Panc1 (cell line): Measurements from ENCODE around the gene CD8B. TPM values are rescaled to one million over a fixed set of nuclear protein-coding genes. Genes with fewer than 3 reads are reported as not detected.

Experiments
- ATAC-seq: fragments of 200-7000 bp; cut with Tn5 transposase; 2 replicates; pipeline ENCODE4 v1.9.1; 2020; ENCODE audit warnings: mild to moderate bottlenecking, moderate library complexity
- BruUV-seq: library from RNA; stranded (reverse); fragments of 400-500 nt; replicated peaks from 2 replicates; lab custom pipeline; 2021; lab: Mats Ljungman, UMichigan
- CTCF ChIA-PET: fragments of 300-600 bp; sonication (Branson Sonifier 250); formaldehyde crosslinking; loops from one replicate; lab custom pipeline; 2022; ENCODE audit warnings: antibody characterized with exemption; lab: Charles Lee
- POLR2A ChIA-PET: fragments of 300-600 bp; sonication (Branson Sonifier 250); formaldehyde crosslinking; loops from one replicate; lab custom pipeline; 2022; ENCODE audit warnings: antibody characterized with exemption; lab: Charles Lee
- DNase-seq: peaks from one replicate; pipeline ENCODE4 v3.0.0-alpha.2; 2010; ENCODE audit warnings: low read depth, low spot score
- H3K27ac ChIP-seq: 2 replicates; pipeline ENCODE4 v1.5.1; 2011; ENCODE audit warnings: mild to moderate bottlenecking, low read length, inconsistent platforms
- H3K27me3 ChIP-seq: fragments of 200-500 bp; sonication (Bioruptor generic); 2 replicates; pipeline ENCODE4 v1.6.0; 2014; ENCODE audit warnings: low read length, inconsistent platforms; ENCODE audit not compliant: control insufficient read depth, insufficient read depth
- H3K36me3 ChIP-seq: fragments of 200-500 bp; sonication (Bioruptor generic); 2 replicates; pipeline ENCODE4 v1.5.1; 2014; ENCODE audit warnings: inconsistent platforms, mild to moderate bottlenecking, low read length, moderate library complexity; ENCODE audit not compliant: control insufficient read depth, insufficient read depth
- H3K4me1 ChIP-seq: 2 replicates; pipeline ENCODE4 v1.5.1; 2011; ENCODE audit warnings: inconsistent platforms, mild to moderate bottlenecking, low read length, moderate library complexity; ENCODE audit not compliant: control insufficient read depth, insufficient read depth
- H3K4me3 ChIP-seq, 2 experiments: 2 replicates each; pipeline ENCODE4 v1.5.1; 2011 to 2012; ENCODE audit warnings: low read depth in 2 of 2, low read length in 2 of 2, mild to moderate bottlenecking in 2 of 2, inconsistent platforms in 1 of 2, moderate library complexity in 1 of 2
- H3K9me3 ChIP-seq: fragments of 200-500 bp; sonication (Bioruptor generic); 2 replicates; pipeline ENCODE4 v1.5.1; 2014; ENCODE audit warnings: low read depth, mild to moderate bottlenecking, inconsistent platforms, low read length, moderate library complexity; ENCODE audit not compliant: control insufficient read depth, insufficient read depth
- CTCF ChIP-seq: fragments of 450-650 bp; IDR thresholded peaks from 2 replicates; pipeline ENCODE4 v1.5.1; 2017; ENCODE audit warnings: mild to moderate bottlenecking
- POLR2AphosphoS5 ChIP-seq: IDR thresholded peaks from 2 replicates; pipeline ENCODE4 v1.6.1; 2012; ENCODE audit warnings: mild to moderate bottlenecking, low read depth, low read length, moderate library complexity
- REST ChIP-seq, 2 experiments: IDR thresholded peaks; 2 replicates each; pipeline ENCODE4 v1.6.1; 2011 to 2012; ENCODE audit warnings: low read depth in 2 of 2, control low read depth in 1 of 2, low read length in 1 of 2, mild to moderate bottlenecking in 1 of 2, moderate library complexity in 1 of 2; ENCODE audit not compliant: insufficient read depth in 1 of 2
- SIN3A ChIP-seq: IDR thresholded peaks from 2 replicates; pipeline ENCODE4 v1.6.1; 2012; ENCODE audit warnings: low read depth, mild to moderate bottlenecking, low read length, moderate library complexity, borderline replicate concordance; ENCODE audit not compliant: insufficient read depth
- TCF7L2 ChIP-seq: IDR thresholded peaks from 2 replicates; pipeline ENCODE4 v1.6.1; 2011; ENCODE audit warnings: mild to moderate bottlenecking, low read depth, low read length, inconsistent platforms
- in situ Hi-C: cut with HindIII; loops from 2 replicates; pipeline ENCODE4 v1.10.0; 2016; ENCODE audit warnings: low sequenced_read_pairs, low pct_unique_long_range_greater_than_20kb
- intact Hi-C: fragments of 100-400 bp; cut with micrococcal nuclease; formaldehyde crosslinking; loops from one replicate; pipeline ENCODE4 v1.10.0; 2022; ENCODE audit not compliant: unreplicated experiment
- total RNA-seq: library from RNA; stranded (reverse); gene quantifications from one replicate; pipeline ENCODE4 v1.2.1, GENCODE V29; 2021; ENCODE audit not compliant: unreplicated experiment

Gene CD8B
- total RNA-seq, 1 experiment from 2014 or later = not detected

- Histone ChIP-seq H3K27ac (no peak overlapping the region), H3K9me3 (no peaks in the 10 kb centered on the region), H3K27me3 (peaks cover 2% of the 10 kb centered on the region; the same call in 1 of the 2 replicates), H3K36me3 (no peaks in the 10 kb centered on the region), H3K4me1 (no peaks in the 10 kb centered on the region), H3K4me3 (no peak overlapping the region)
- POLR2A ChIA-PET = no interaction called here
- intact Hi-C loops = no loop called here
- no TSS peak for BruUV-seq
- in situ Hi-C loops = no loop called here
- no peak for TF ChIP-seq TCF7L2
- TF ChIP-seq SIN3A = no peak
- no peak for TF ChIP-seq REST (IDR thresholded peaks at IDR 0.05; ENCODE audit: insufficient read depth in 1 of 2, low read depth in 2 of 2, low read length in 1 of 2)
- no peak for TF ChIP-seq CTCF
- TF ChIP-seq POLR2AphosphoS5 = no peak
- ATAC-seq (no peak), DNase-seq (no peak)
- CTCF ChIA-PET = no interaction called here
Measured at GRCh38 chr2:86783615-86784339, 77.9 kb downstream of the CD8B start.

GRCh38 chr2:86782748-86783147 lies 78.9 kb downstream of the CD8B start:
- Histone ChIP-seq H3K27me3 (peaks cover 2% of the 10 kb centered on the region; the same call in 1 of the 2 replicates), H3K36me3 (no peaks in the 10 kb centered on the region), H3K27ac (no peak overlapping the region), H3K9me3 (no peaks in the 10 kb centered on the region), H3K4me3 (no peak overlapping the region), H3K4me1 (no peaks in the 10 kb centered on the region)
- no peak for DNase-seq
- TF ChIP-seq REST (IDR thresholded peaks at IDR 0.05; ENCODE audit: insufficient read depth in 1 of 2, low read depth in 2 of 2, low read length in 1 of 2) (no peak), TCF7L2 (no peak), POLR2AphosphoS5 (no peak)
- intact Hi-C loops = no loop called here
- POLR2A ChIA-PET = no interaction called here
- no TSS peak for BruUV-seq
- in situ Hi-C loops = no loop called here
- CTCF ChIA-PET = no interaction called here
- ATAC-seq = no peak
